ENCODE data around the gene NBPF6. TPM values are rescaled to one million over a fixed set of nuclear protein-coding genes. Genes with fewer than 3 reads are reported as not detected.
"Not testable (repeated sequence)": the region's sequence is repeated elsewhere in the genome, so short reads cannot be mapped to it uniquely, and the experiment has no call there.

The NBPF6 gene
- total and polyA plus RNA-seq, 2 experiments from 2014 or later, result not detected

- H3K4me1 ChIP-seq (ENCODE audit: insufficient read depth); in situ Hi-C loops (cut with MboI); DNase-seq; H3F3A ChIP-seq (ENCODE audit: insufficient read depth); H3K27me3 ChIP-seq (replicated peaks; ENCODE audit: insufficient read depth); H3K27ac ChIP-seq; H3K9me3 ChIP-seq (ENCODE audit: low read depth); H3K4me2 ChIP-seq (ENCODE audit: unreplicated experiment); H4K20me1 ChIP-seq (ENCODE audit: insufficient read depth); H3K4me3 ChIP-seq; H3K9ac ChIP-seq; H3K79me2 ChIP-seq (ENCODE audit: insufficient read depth); H3K36me3 ChIP-seq (ENCODE audit: low read depth); H2AFZ ChIP-seq; H3K9me2 ChIP-seq (ENCODE audit: insufficient read depth): not testable (repeated sequence)
Observed at GRCh38 chr1:108438536-108438935, 11.6 kb upstream of the NBPF6 start.

GRCh38 chr1:108454521-108454920 is 4.4 kb downstream of the NBPF6 start:
- H3K27ac ChIP-seq; H3F3A ChIP-seq (ENCODE audit: insufficient read depth); H4K20me1 ChIP-seq (ENCODE audit: insufficient read depth); H2AFZ ChIP-seq; H3K79me2 ChIP-seq (ENCODE audit: insufficient read depth); H3K9me3 ChIP-seq (ENCODE audit: low read depth); H3K4me2 ChIP-seq (ENCODE audit: unreplicated experiment); H3K27me3 ChIP-seq (replicated peaks; ENCODE audit: insufficient read depth); H3K4me1 ChIP-seq (ENCODE audit: insufficient read depth); DNase-seq; H3K36me3 ChIP-seq (ENCODE audit: low read depth); H3K4me3 ChIP-seq; H3K9ac ChIP-seq; in situ Hi-C loops (cut with MboI); H3K9me2 ChIP-seq (ENCODE audit: insufficient read depth): not testable (repeated sequence)
- WGBS, 2 experiments (ENCODE audit: low coverage in 1 of 2, low lambda C conversion rate in 2 of 2, missing lambda C conversion rate in 2 of 2), result no CpG with 5 or more reads among the region's 2 CpGs

DNA sequence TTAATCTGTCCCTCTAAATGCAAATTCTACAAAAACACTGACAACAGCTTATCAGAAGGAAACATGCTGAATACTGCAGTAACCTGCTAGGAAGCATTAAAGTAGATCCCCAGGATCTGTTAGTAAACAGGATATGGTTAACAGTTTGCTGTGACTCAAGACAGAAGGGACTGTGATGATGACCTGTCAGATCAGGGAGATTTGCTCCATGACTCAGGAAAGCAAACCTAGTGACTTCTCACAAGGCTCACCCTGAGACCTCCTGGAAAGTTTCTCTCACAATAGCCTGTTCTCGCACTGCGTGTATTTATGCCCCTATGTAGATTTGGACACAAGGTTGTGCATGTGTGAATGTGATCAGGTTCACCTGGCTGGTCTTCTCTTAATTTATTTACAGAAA is 8.5 kb downstream of the NBPF6 start:
- H3K79me2 ChIP-seq (ENCODE audit: insufficient read depth); H4K20me1 ChIP-seq (ENCODE audit: insufficient read depth); H3K4me3 ChIP-seq; H3K4me1 ChIP-seq (ENCODE audit: insufficient read depth); H2AFZ ChIP-seq; H3K4me2 ChIP-seq (ENCODE audit: unreplicated experiment); H3K9me3 ChIP-seq (ENCODE audit: low read depth); H3F3A ChIP-seq (ENCODE audit: insufficient read depth); H3K36me3 ChIP-seq (ENCODE audit: low read depth); H3K9me2 ChIP-seq (ENCODE audit: insufficient read depth); in situ Hi-C loops (cut with MboI); H3K27ac ChIP-seq; H3K9ac ChIP-seq; H3K27me3 ChIP-seq (replicated peaks; ENCODE audit: insufficient read depth); DNase-seq: not testable (repeated sequence)
- no CpG with 5 or more reads among the region's 2 CpGs for WGBS, 2 experiments (ENCODE audit: low coverage in 1 of 2, low lambda C conversion rate in 2 of 2, missing lambda C conversion rate in 2 of 2)

- DNase-seq; H3K9me3 ChIP-seq (ENCODE audit: low read depth); H3K4me3 ChIP-seq; H4K20me1 ChIP-seq (ENCODE audit: insufficient read depth); H3K4me2 ChIP-seq (ENCODE audit: unreplicated experiment); in situ Hi-C loops (cut with MboI); H3K4me1 ChIP-seq (ENCODE audit: insufficient read depth); H3K27me3 ChIP-seq (replicated peaks; ENCODE audit: insufficient read depth); H3K9ac ChIP-seq; H3K9me2 ChIP-seq (ENCODE audit: insufficient read depth); H3K36me3 ChIP-seq (ENCODE audit: low read depth); H2AFZ ChIP-seq; H3K27ac ChIP-seq; H3K79me2 ChIP-seq (ENCODE audit: insufficient read depth); H3F3A ChIP-seq (ENCODE audit: insufficient read depth): not testable (repeated sequence)
- no CpG with 5 or more reads among the region's 3 CpGs for WGBS, 2 experiments (ENCODE audit: low coverage in 1 of 2, low lambda C conversion rate in 2 of 2, missing lambda C conversion rate in 2 of 2)
Observed at GRCh38 chr1:108461758-108462157, 11.6 kb downstream of the NBPF6 start.

DNA sequence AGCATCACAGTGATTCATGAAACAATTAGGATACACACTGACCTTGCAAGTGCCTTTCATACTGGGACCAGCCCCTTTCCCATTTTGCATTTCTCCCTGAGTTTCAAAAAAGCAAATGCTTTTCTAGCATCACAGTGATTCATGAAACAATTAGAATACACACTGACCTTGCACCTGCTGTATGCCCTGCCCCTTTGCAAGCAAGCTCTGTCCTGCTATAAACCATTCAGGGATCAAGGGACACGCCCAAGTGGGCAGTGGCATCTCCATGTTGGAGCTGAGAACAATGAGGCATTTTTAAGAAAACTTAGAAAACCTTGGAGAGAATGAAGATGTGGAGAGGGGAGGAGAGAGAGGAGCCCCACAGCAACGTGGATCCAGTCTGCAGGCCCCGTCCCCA is 13.8 kb downstream of the NBPF6 start:
- not testable (repeated sequence) for H3K4me2 ChIP-seq (ENCODE audit: unreplicated experiment); H3K4me3 ChIP-seq
- WGBS, 2 experiments (ENCODE audit: low coverage in 1 of 2, low lambda C conversion rate in 2 of 2, missing lambda C conversion rate in 2 of 2), result no CpG with 5 or more reads among the region's 3 CpGs

GRCh38 chr1:108466166-108466565 is 16.0 kb downstream of the NBPF6 start:
- H3K9ac ChIP-seq; H3K27me3 ChIP-seq (replicated peaks; ENCODE audit: insufficient read depth); H3F3A ChIP-seq (ENCODE audit: insufficient read depth); H3K4me2 ChIP-seq (ENCODE audit: unreplicated experiment); H3K27ac ChIP-seq; in situ Hi-C loops (cut with MboI); H3K9me2 ChIP-seq (ENCODE audit: insufficient read depth); H3K4me1 ChIP-seq (ENCODE audit: insufficient read depth); H2AFZ ChIP-seq; DNase-seq; H3K36me3 ChIP-seq (ENCODE audit: low read depth); H4K20me1 ChIP-seq (ENCODE audit: insufficient read depth); H3K79me2 ChIP-seq (ENCODE audit: insufficient read depth); H3K9me3 ChIP-seq (ENCODE audit: low read depth); H3K4me3 ChIP-seq: not testable (repeated sequence)
- WGBS, 2 experiments (ENCODE audit: low coverage in 1 of 2, low lambda C conversion rate in 2 of 2, missing lambda C conversion rate in 2 of 2), result no CpG with 5 or more reads among the region's 8 CpGs

More for the DNA sequence above, 13.8 kb downstream of the NBPF6 start:
- H3F3A ChIP-seq (ENCODE audit: insufficient read depth); in situ Hi-C loops (cut with MboI); H3K9me2 ChIP-seq (ENCODE audit: insufficient read depth); H3K27me3 ChIP-seq (replicated peaks; ENCODE audit: insufficient read depth); H3K79me2 ChIP-seq (ENCODE audit: insufficient read depth); H3K9ac ChIP-seq; DNase-seq; H2AFZ ChIP-seq; H3K4me1 ChIP-seq (ENCODE audit: insufficient read depth); H3K27ac ChIP-seq; H4K20me1 ChIP-seq (ENCODE audit: insufficient read depth); H3K9me3 ChIP-seq (ENCODE audit: low read depth); H3K36me3 ChIP-seq (ENCODE audit: low read depth): not testable (repeated sequence)

DNA sequence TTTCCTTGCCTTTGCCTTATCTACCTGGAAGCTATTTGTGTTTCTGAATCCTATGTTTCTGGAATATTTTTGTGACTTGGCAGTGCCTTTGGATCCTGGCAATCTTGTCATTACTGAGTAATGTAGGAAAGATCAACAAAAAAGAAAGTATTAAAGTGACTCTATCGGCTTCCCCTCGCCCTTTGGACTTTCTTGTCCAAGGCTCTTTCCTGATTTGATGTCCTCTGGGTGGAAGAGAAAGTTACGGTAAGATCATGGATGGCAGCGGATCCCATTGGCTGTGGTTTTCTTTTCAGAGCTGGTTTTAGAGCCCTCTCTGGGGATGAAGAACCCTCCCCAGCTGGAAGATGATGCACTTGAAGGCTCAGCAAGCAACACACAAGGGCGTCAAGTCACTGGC is 17.0 kb downstream of the NBPF6 start:
- WGBS, 2 experiments (ENCODE audit: low coverage in 1 of 2, low lambda C conversion rate in 2 of 2, missing lambda C conversion rate in 2 of 2), result 67% methylated on average over 3 of the region's 5 CpGs; no CpG with 5 or more reads in 1 of the 2 experiments
- DNase-seq, result not testable (repeated sequence)

DNA sequence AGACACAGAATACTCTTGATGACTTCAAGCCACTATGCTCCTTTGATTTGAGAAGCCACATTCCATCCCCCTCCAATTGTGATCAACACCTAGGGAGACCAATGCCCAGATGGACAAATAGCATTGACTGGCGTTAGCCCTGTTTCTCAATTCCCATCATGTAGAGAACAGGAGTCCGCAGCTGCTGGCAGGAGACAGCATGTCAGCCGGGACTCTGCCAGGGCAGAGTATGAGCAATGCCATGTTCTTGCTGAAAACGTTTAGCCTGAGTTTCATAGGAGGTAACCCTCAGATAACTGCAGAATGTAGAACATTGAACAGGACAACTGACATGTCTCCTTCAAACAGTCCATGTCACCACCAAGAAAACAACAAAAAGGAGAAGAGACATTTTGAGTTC is 20.6 kb downstream of the NBPF6 start:
- H3K4me1 ChIP-seq (ENCODE audit: insufficient read depth); H3K79me2 ChIP-seq (ENCODE audit: insufficient read depth); H3K36me3 ChIP-seq (ENCODE audit: low read depth); H3K27me3 ChIP-seq (replicated peaks; ENCODE audit: insufficient read depth); H4K20me1 ChIP-seq (ENCODE audit: insufficient read depth); H3K9me2 ChIP-seq (ENCODE audit: insufficient read depth); H3K4me2 ChIP-seq (ENCODE audit: unreplicated experiment); in situ Hi-C loops (cut with MboI); DNase-seq; H2AFZ ChIP-seq; H3F3A ChIP-seq (ENCODE audit: insufficient read depth); H3K4me3 ChIP-seq; H3K9me3 ChIP-seq (ENCODE audit: low read depth); H3K9ac ChIP-seq; H3K27ac ChIP-seq: not testable (repeated sequence)
- 40 to 43% methylated on average over 4 of the region's 4 CpGs for WGBS, 2 experiments (ENCODE audit: low coverage in 1 of 2, low lambda C conversion rate in 2 of 2, missing lambda C conversion rate in 2 of 2)

More for the DNA sequence above, 17.0 kb downstream of the NBPF6 start:
- H3K4me2 ChIP-seq (ENCODE audit: unreplicated experiment); H3K9me2 ChIP-seq (ENCODE audit: insufficient read depth); H3K9me3 ChIP-seq (ENCODE audit: low read depth); H2AFZ ChIP-seq; H3K36me3 ChIP-seq (ENCODE audit: low read depth); H3K4me1 ChIP-seq (ENCODE audit: insufficient read depth); H3K4me3 ChIP-seq; in situ Hi-C loops (cut with MboI); H3K79me2 ChIP-seq (ENCODE audit: insufficient read depth); H3K27ac ChIP-seq; H3F3A ChIP-seq (ENCODE audit: insufficient read depth); H3K27me3 ChIP-seq (replicated peaks; ENCODE audit: insufficient read depth); H4K20me1 ChIP-seq (ENCODE audit: insufficient read depth); H3K9ac ChIP-seq: not testable (repeated sequence)
